Transverse colon (tissue), 4 donors: Measurements from ENCODE around the gene SMAP1. TPM values are rescaled to one million over a fixed set of nuclear protein-coding genes. Genes with fewer than 3 reads are reported as not detected.

Experiments
- DNase-seq: peaks from one replicate; pipeline ENCODE4 v3.0.0-alpha.2; 2019
- H3K27ac ChIP-seq, 4 donors: fragments of 200-600 bp; sonication (generic); 2 replicates each; pipeline ENCODE4 v1.5.1; 2016 to 2018; ENCODE audit warnings: inconsistent platforms in 4 of 4
- H3K27me3 ChIP-seq: fragments of 200-600 bp; sonication (generic); 2 replicates; pipeline ENCODE4 v1.5.1; 2017; ENCODE audit warnings: inconsistent platforms
- H3K36me3 ChIP-seq, 4 donors: fragments of 200-600 bp; sonication (generic); 2 replicates each; pipeline ENCODE4 v1.5.1; 2017 to 2019; ENCODE audit warnings: inconsistent platforms in 4 of 4
- H3K4me1 ChIP-seq, 4 donors: fragments of 200-600 bp; sonication (generic); 2 replicates each; pipeline ENCODE4 v1.5.1; 2017 to 2020; ENCODE audit warnings: inconsistent platforms in 4 of 4
- H3K4me3 ChIP-seq, 4 donors: fragments of 200-600 bp; sonication (generic); 1 replicate in 1 of 4; 2 replicates in 3 of 4; pipeline versions ENCODE4 v1.5.1 to v1.6.1; 2017 to 2019; ENCODE audit warnings: inconsistent platforms in 4 of 4
- H3K9me3 ChIP-seq, 2 donors: fragments of 200-600 bp; sonication (generic); 2 replicates each; pipeline ENCODE4 v1.5.1; 2017 to 2019; ENCODE audit warnings: inconsistent platforms in 2 of 2
- EP300 ChIP-seq: sonication (generic); formaldehyde crosslinking; IDR thresholded peaks from one replicate; pipeline ENCODE4 v1.6.1; 2017; ENCODE audit warnings: antibody characterized with exemption, low read depth
- POLR2A ChIP-seq: fragments of 450-650 bp; IDR thresholded peaks from one replicate; pipeline ENCODE4 v1.6.1; 2016; ENCODE audit warnings: antibody characterized with exemption, mild to moderate bottlenecking, moderate library complexity
- POLR2AphosphoS5 ChIP-seq, 3 donors: sonication (generic); formaldehyde crosslinking; IDR thresholded peaks; one replicate each; pipeline ENCODE4 v1.6.1; 2016; ENCODE audit warnings: antibody characterized with exemption in 3 of 3
- WGBS, 2 donors: methylation state at CpG; one replicate each; pipeline ENCODE4 v1.1.5; 2018; ENCODE audit warnings: low coverage in 1 of 2; 5-methylcytosine and 5-hydroxymethylcytosine counted together
- in situ Hi-C, 4 donors: fragments of 200-750 bp; cut with MboI; loops; one replicate each; pipeline versions ENCODE4 v1.15.0 to v1.15.1; 2017; ENCODE audit warnings: low sequenced_read_pairs in 3 of 4, low pct_ligation_motif_present in 1 of 4, low pct_unique_long_range_greater_than_20kb in 1 of 4
- intact Hi-C: fragments of 100-400 bp; cut with DNase I; formaldehyde crosslinking; loops from one replicate; pipeline ENCODE4 v1.15.1; 2023; ENCODE audit warnings: low total_unique reads
- total RNA-seq, 4 donors: library from RNA; depleted of rRNA; stranded (reverse); fragments of >200 nt; gene quantifications; one replicate each; pipeline ENCODE4 v1.1.0, GENCODE V29; 2016
- TF ChIP-seq, protein P1 (sequence below), 5 experiments: fragments of 200-600 bp in 3 of 5; fragments of 450-650 bp in 2 of 5; sonication (generic) in 3 of 5; IDR thresholded peaks; 1 replicate in 2 of 5; 2 replicates in 3 of 5; pipeline ENCODE4 v1.5.1; 2016 to 2017; ENCODE audit warnings: antibody characterized with exemption in 5 of 5, inconsistent platforms in 3 of 5, mild to moderate bottlenecking in 2 of 5, moderate library complexity in 1 of 5

SMAP1 gene
- total RNA-seq, 4 donors from 2014 or later = 10.3 to 49.3 (median 35.3) TPM

DNA sequence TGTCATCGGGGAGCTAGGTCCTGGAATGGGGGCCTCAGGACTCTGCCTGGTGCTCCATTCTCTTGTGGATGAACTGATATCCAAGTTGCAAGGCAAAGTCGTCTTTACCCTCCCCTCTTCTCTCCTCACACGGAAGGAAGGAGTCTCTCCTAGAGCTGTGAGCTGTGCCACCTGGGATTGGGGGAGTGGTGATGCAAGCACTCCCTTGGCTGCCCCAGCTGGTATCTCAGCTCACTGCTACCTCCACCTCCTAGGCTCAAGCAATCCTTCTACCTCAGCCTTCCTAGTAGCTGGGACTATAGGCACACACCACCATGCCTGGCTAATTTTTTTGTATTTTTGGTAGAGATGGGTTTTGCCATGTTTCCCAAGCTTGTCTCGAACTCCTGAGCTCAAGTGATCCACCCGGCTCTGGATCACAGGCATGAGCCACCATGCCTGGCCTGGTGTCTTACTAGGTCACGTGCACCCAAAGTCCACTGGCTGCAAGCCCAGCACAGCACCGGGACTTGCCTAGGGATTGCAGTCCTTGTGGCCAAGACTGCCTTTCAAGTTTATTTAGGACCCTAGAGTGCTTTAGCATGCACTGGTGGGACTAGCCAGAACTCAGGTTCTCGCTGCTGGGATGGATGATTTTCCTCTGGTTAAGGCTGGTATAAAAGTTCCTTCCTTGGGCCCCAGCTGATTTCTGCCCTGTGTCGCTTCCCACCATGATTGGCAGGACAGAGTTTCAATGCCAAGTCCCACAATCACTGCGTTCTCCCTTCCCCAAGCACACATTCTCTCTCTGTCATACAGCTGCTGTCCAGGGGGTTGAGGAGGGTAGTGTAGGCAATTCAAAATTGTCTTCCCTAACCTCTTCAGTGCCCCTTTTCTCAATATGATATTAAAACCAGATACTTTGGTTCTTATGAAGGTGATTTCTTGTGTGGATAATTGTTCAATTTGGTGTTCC is 33.5 kb downstream of the SMAP1 start:
- Histone ChIP-seq H3K27ac (no peak overlapping the region), H3K27me3 (no peaks in the 10 kb centered on the region), H3K4me3 (no peak overlapping the region), H3K4me1 (peaks cover 0 to 18% (median 0%) of the 10 kb centered on the region in 4 donors), H3K9me3 (no peaks in the 10 kb centered on the region), H3K36me3 (peaks cover 0 to 3% (median 0%) of the 10 kb centered on the region in 4 donors)
- no peak for TF ChIP-seq POLR2A
- TF ChIP-seq, protein P1, sequence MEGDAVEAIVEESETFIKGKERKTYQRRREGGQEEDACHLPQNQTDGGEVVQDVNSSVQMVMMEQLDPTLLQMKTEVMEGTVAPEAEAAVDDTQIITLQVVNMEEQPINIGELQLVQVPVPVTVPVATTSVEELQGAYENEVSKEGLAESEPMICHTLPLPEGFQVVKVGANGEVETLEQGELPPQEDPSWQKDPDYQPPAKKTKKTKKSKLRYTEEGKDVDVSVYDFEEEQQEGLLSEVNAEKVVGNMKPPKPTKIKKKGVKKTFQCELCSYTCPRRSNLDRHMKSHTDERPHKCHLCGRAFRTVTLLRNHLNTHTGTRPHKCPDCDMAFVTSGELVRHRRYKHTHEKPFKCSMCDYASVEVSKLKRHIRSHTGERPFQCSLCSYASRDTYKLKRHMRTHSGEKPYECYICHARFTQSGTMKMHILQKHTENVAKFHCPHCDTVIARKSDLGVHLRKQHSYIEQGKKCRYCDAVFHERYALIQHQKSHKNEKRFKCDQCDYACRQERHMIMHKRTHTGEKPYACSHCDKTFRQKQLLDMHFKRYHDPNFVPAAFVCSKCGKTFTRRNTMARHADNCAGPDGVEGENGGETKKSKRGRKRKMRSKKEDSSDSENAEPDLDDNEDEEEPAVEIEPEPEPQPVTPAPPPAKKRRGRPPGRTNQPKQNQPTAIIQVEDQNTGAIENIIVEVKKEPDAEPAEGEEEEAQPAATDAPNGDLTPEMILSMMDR (IDR thresholded peaks at IDR 0.05) = no peak
- TF ChIP-seq EP300 = no peak
- no peak for TF ChIP-seq POLR2AphosphoS5 (IDR thresholded peaks at IDR 0.05)
- DNase-seq = no peak
- WGBS, 2 donors = 87% methylated on average over 10 of the region's 10 CpGs; no CpG with 5 or more reads in 1 of the 2 donors
- in situ Hi-C loops (loop anchor here in 1 of 4 donors (10.0 kb wide), 1 partner anchor 184 kb away; no protein-coding TSS in a partner anchor), intact Hi-C loops (no loop called here)

- no peak for DNase-seq
- Histone ChIP-seq H3K36me3 (no peaks in the 10 kb centered on the region), H3K27ac (no peak overlapping the region), H3K9me3 (no peaks in the 10 kb centered on the region), H3K27me3 (no peaks in the 10 kb centered on the region), H3K4me3 (no peak overlapping the region), H3K4me1 (peaks cover 0 to 49% (median 17%) of the 10 kb centered on the region in 4 donors)
- TF ChIP-seq, protein P1 (IDR thresholded peaks at IDR 0.05) = no peak
- no peak for TF ChIP-seq POLR2AphosphoS5 (IDR thresholded peaks at IDR 0.05)
- TF ChIP-seq EP300 = no peak
- no peak for TF ChIP-seq POLR2A
- intact Hi-C loops = loop anchor here (5.0 kb wide), 1 partner anchor 177 kb away; no protein-coding TSS in a partner anchor
- in situ Hi-C loops = loop anchor here in 3 of 4 donors (5.0 to 10.0 kb wide), 2 partner anchors 179 to 182 kb away; no protein-coding TSS in a partner anchor
- WGBS, 2 donors = 82 to 93% methylated on average over 2 of the region's 2 CpGs
These were observed 38.1 kb downstream of the SMAP1 start for GRCh38 chr6:70705772-70706171.

GRCh38 chr6:70706491-70707123 is 38.9 kb downstream of the SMAP1 start:
- no peak for DNase-seq
- WGBS, 2 donors = 0 to 1% methylated on average over 3 of the region's 3 CpGs
- TF ChIP-seq, protein P1 (IDR thresholded peaks at IDR 0.05) = peak; percentile 61 to 71 (median 65)
- no peak for TF ChIP-seq POLR2A
- no peak for TF ChIP-seq POLR2AphosphoS5 (IDR thresholded peaks at IDR 0.05)
- H3K36me3 ChIP-seq = no peaks in the 10 kb centered on the region
- H3K9me3 ChIP-seq = no peaks in the 10 kb centered on the region
- H3K27ac ChIP-seq = no peak overlapping the region
- in situ Hi-C loops = loop anchor here in 3 of 4 donors (5.0 to 10.0 kb wide), 2 partner anchors 178 to 181 kb away; no protein-coding TSS in a partner anchor
- peaks cover 0 to 49% (median 17%) of the 10 kb centered on the region in 4 donors for H3K4me1 ChIP-seq
- no peak overlapping the region for H3K4me3 ChIP-seq
- intact Hi-C loops = loop anchor here (5.0 kb wide), 1 partner anchor 176 kb away; no protein-coding TSS in a partner anchor
- H3K27me3 ChIP-seq = no peaks in the 10 kb centered on the region

DNA sequence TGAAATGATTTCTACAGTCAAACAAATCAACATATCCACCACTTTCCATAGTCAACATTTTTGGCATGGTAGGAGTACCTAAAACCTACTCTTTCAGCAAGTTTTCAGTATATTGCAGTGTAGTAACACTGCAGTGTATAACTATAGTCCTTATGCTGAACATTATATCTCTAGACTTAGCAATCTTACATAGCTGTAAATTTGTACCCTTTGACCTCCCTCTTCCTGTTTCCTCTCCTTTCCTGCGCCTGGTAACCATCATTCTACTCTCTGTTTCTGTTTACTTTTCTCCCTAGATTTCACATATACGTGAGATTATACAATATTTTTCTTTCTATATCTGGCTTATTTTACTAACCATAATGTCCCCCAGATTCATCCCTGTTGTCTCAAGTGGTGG is 40.2 kb downstream of the SMAP1 start:
- Histone ChIP-seq H3K27me3 (no peaks in the 10 kb centered on the region), H3K4me3 (no peak overlapping the region), H3K36me3 (no peaks in the 10 kb centered on the region), H3K27ac (no peak overlapping the region), H3K4me1 (peaks cover 0 to 50% (median 17%) of the 10 kb centered on the region in 4 donors), H3K9me3 (no peaks in the 10 kb centered on the region)
- no peak for DNase-seq
- in situ Hi-C loops = loop anchor here in 3 of 4 donors (5.0 to 10.0 kb wide), 2 partner anchors 177 to 179 kb away; no protein-coding TSS in a partner anchor
- TF ChIP-seq EP300 = no peak
- no peak for TF ChIP-seq POLR2A
- TF ChIP-seq POLR2AphosphoS5 (IDR thresholded peaks at IDR 0.05) = no peak
- TF ChIP-seq, protein P1 (IDR thresholded peaks at IDR 0.05) = no peak
- 14 to 52% methylated on average over 2 of the region's 2 CpGs for WGBS, 2 donors
- intact Hi-C loops = loop anchor here (5.0 kb wide), 1 partner anchor 174 kb away; no protein-coding TSS in a partner anchor
